ENCODE data around the gene SHISA5.
"Not testable (repeated sequence)": the region's sequence is repeated elsewhere in the genome, so short reads cannot be mapped to it uniquely, and the experiment has no call there.

SHISA5 gene

GRCh38 chr3:48504051-48504946 lies at the start of gene SHISA5:
Gene SHISA5 (minus strand): TSS chr3:48504174. CDS start chr3:48504094, 80 bp downstream.
- DNase-seq (ENCODE audit: low spot score): peak; percentile 47

- no peak for DNase-seq (ENCODE audit: low spot score)
Measured at GRCh38 chr3:48553361-48553760, 49.4 kb upstream of the SHISA5 start.

- no peak for DNase-seq (ENCODE audit: low spot score)
Measured at GRCh38 chr3:48552111-48552951, 48.4 kb upstream of the SHISA5 start.

DNA sequence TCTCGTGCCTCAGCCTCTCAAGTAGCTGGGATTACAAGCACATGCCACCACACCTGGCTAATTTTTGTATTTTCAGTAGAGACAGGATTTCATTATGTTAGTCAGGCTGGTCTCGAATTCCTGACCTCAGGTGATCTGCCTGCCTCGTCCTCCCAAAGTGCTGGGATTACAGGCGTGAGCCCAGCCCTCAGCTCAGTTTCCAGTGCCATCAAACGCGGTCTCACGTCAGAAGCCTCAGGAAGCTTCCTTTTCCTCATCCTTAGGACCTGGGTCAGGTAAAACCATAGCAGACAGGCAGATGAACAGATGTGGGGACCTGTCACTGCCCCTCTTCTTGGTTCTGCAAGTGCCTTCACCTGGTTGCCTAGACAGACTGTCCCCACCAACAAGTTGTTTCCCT lies 47.7 kb upstream of the SHISA5 start:
- DNase-seq (ENCODE audit: low spot score): not testable (repeated sequence)

DNA sequence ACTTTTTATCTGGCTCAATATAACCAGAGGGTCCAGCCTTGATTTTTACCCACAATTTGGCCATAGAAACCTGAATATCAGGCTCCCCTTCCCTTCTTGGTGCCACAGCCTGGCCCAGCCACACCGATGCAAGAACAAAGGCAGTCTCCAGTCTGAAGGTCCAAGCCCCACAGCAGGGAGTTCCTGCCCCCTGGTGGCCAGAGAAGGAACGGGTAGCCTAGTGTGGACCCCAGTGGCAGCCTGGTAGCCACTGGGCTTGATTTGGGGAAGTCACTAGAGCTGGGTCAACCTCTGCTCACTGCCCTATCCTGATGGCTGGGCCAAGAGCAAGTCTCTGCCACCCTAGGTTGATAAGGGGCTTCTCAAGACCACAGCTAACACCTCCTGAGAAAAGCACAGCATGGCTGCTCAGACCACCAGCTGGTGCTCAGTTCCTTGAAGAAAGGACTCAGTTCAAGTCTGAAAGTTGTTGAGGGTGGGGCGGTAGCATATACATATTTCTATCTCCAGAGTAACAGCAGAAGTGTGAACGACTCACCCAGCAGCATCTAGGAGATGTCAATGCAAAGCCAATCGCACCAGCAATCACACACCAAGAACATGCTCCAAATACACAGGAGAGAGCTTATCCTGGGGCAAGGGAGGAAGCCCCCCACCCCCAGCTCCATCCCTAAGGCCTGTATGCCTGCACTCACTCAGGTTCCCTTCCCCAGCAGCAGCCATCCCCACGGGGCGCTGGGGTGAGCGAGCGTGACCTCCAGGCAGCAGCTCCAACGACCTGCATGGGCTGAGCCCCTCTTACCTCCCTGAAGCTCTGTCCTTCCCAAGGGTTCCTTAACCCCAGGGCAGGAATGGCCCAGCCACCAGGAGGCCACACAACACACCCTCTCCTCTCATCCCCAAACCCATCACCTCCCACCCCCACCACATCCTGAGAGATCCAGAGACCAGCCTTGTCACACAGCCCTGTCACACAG lies 45.0 kb upstream of the SHISA5 start:
- DNase-seq (ENCODE audit: low spot score): peak; percentile 84

DNA sequence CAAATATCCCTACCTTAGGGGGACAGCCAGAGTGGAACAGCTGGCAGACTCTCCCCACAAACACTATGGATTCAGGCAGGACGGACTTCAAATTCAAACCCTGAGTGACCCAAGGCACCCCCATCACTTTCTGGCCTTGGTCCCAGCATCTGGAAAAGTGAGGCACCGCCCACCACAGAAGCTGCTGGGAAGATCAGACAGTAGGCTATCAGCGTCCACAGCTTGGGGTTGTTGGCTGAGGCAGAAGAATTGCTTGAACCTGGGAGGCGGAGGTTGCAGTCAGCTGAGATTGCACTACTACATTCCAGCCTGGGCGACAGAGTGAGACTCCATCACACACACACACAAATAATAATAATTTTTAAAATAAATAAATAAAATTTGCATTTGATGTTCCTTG lies 44.2 kb upstream of the SHISA5 start:
- no peak for DNase-seq (ENCODE audit: low spot score)

GRCh38 chr3:48546203-48546829 lies 42.3 kb upstream of the SHISA5 start:
- no peak for DNase-seq (ENCODE audit: low spot score)

DNA sequence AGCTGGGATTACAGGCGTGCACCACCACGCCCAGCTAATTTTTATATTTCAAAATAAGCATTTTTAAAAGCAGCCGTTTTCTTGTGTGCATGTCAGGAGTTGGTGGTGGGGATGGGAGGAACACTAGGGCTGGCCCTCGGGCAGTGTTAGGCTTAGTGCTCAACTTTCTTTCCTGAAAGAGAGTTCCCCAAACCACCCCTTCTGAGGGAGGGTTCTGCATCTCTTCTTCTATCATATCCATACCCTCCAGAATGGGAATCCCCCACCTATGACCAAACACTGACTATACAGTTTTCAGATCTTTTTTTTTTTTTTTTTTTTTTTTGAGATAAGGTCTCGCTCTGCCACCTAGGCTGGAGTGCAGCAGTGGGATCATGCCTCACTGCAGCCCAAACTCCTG lies 40.2 kb upstream of the SHISA5 start:
- DNase-seq (ENCODE audit: low spot score): no peak

DNA sequence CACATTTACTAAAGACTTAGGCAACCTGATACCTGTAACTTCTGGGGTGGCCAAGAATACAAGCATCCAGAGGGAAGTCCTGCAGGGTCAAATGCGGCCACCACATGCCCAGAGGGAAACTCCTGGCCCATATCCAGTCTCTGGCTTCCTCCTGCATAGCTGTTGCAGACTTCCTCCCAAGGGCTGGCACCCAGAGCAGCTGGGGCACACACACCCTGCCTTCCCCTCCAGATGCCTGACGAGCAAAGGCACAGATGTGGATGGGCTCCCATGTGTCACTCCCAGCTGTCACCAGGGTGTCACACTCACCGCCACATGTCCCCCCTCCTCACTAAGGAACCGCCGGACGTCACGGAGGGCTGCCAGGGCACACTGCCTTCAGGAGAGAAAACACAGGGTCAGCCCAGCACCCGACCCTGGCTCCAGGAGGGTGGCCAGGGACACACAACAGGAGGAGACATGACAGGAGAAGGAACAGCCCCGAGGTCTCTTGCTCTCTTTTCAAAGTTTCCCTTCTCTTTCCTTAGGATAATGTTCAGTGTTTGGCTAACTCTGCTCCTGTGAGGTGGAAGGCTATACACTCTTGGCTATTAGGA lies 39.4 kb upstream of the SHISA5 start:
- no peak for DNase-seq (ENCODE audit: low spot score)

DNA sequence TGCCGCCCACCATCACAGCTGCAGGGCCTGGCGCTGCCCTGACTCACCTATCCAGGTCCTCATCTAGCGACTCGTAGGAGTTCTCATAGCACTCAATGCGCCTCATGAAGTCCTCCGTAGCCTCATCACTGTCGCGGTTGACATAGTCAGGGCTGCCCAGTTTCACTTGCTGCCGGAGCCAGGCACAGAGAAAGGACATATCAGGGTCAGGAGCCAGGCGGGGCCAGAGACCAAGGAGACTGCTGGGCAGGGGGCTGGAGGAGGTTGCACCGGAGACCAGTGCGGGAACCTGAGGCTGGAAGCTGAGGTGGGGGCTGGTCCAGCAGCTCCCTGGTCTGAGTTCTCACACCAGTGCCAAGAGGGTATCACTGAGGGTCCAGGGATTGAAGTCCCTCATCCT lies 34.5 kb upstream of the SHISA5 start:
- DNase-seq (ENCODE audit: low spot score): no peak

DNA sequence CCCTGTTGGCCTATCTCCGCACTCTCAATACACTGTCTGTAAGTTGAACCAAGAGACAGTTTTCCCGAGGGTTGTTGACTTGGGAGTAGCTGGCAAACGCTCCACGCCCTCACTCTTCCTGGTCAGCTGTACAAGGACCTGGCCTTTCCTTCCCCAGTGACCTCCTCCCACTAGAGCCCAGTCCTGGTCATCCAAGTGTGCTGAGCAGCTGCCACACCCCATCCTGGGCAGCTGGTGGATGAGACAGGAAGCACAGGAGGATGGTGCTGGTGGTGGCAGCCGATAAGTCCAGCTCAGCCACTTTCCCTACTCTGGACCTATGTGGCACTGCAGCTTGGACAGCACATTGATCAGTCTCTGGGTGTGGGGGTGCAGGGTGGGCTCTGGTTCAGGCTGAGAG lies 32.8 kb upstream of the SHISA5 start:
- no peak for DNase-seq (ENCODE audit: low spot score)

DNA sequence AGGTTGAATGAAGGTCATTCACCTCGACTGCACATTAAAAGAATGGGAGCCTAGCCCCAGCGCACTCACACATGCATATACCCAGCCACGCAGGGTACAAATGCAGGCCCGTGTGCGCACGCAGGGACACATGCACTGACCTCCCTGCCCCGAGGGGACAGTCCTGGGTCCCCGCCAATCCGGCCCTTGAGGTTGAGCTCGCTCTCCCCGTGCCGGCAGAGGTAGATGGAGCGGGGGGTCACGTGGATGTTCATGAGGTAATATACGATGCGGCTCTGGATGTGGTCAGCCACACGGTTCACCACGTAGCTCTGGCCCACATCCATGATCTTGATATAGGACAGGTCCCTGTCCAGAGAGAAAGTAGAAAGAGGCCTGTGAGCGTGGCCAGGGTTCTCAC lies 32.1 kb upstream of the SHISA5 start:
- DNase-seq (ENCODE audit: low spot score): no peak

GRCh38 chr3:48535578-48535977 lies 31.6 kb upstream of the SHISA5 start:
- no peak for DNase-seq (ENCODE audit: low spot score)

GRCh38 chr3:48532977-48533337 lies 29.0 kb upstream of the SHISA5 start:
- no peak for DNase-seq (ENCODE audit: low spot score)

DNA sequence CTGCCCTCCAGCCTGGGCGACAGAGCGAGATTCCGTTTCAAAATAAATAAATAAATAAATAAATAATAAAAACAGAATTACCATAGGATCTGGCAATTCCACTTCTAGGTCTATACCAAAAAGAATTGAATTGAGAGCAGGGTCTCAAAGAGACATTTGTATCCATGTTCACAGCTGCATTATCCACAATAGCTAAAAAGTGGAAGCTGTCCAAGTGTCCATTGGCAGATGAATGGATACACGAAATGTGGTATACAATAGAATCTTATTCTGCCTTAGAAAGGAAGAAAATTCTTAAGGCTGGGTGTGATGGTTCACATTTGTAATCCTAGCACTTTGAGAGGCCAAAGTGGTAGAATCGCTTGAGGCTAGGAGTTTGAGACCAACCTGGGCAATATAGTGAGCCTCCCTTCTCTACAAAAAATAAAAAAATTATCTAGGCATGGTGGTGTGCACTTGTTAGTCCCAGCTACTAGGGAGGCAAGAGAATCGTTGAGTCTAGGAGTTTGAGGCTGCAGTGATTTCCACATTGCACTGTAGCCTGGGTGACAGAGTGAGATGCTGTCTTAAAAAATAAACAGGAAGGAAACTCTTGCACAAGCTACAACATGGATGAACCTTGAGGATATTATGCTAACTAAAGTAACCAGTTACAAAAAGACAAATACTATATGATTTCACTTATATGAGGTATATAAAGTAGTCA lies 28.4 kb upstream of the SHISA5 start:
- DNase-seq (ENCODE audit: low spot score): peak; percentile 91

- not testable (repeated sequence) for DNase-seq (ENCODE audit: low spot score)
Measured at GRCh38 chr3:48530701-48531100, 26.7 kb upstream of the SHISA5 start.

- no peak for DNase-seq (ENCODE audit: low spot score)
Measured at GRCh38 chr3:48528754-48529153, 24.8 kb upstream of the SHISA5 start.

DNA sequence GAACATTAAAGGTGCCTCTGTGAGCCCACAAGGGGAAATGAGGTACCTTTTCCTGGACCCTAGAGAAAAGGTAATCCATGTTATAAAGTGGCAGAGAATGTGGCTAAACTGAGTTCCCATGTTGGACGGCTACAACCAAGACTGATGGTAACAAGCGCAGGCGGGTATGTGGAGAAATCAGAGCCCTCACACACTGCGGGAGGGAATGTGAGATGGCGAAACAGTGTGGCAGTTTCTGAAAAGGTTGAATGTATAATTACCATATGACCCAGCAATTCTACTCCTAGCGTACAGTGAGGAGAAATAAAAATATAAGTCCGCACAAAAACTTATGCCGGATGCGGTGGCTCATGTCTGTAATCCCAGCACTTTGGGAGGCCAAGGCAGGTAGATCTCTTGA lies 24.1 kb upstream of the SHISA5 start:
- DNase-seq (ENCODE audit: low spot score): no peak

DNA sequence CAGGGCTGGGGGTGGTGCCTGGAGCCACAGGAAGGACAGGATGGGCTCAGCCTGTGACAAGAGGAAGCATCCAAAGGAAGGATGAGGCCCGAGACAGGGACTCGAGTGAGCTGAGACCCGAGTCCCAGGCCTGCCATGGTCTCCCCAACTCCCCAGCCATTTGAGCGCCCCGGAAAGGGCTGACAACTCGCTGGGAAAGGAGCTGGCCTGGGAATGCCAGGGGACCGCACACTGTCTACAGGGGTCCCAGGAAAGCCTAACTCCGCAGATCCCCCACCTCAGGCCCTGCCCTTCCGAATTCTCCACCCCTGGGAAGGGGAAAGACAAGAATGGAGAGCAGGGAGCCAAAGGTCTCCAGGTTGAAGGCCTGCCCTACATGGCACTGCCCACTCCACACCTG lies 21.0 kb upstream of the SHISA5 start:
- DNase-seq (ENCODE audit: low spot score): no peak

DNA sequence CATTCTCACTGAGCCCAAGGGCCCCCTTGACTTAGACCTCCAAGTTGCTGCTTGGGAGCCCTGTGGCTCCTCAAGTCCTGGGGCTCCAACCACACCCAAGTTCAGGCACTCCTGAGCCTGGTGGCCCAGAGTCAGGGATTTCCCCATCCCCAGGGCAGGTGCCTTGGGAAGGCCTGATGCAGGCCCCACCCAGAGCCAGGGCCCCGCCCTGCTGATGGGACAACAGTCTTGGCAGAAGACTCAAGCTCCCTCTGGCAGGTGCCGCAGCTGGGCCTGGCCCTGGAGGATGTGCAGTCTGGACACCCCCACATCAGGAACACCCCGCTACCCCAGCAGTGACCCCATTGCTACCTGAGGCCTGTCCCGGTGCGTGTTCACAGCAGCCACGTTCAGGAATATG lies 17.7 kb upstream of the SHISA5 start:
- DNase-seq (ENCODE audit: low spot score): no peak

DNA sequence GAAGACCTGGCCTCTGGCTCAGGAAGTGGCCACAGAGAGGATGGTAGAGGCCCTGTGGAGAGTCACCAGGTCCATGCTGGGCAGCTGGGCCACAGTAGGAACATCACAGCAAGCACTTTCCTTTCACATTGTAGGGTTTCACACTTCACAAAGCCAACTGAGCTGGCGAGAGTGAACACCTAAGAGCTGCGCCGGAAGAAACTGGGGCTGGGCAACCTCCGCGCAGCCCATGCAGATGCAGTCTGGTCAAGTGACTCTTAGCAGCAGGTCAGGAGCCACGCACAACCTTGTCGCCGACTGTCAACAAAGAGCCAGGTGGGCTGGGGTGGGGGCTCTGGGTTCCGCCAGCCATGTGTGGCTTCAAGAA lies 15.3 kb upstream of the SHISA5 start:
- DNase-seq (ENCODE audit: low spot score): no peak
